Fibroblast of the aortic adventitia (primary cell): ENCODE measurements around the gene SPECC1L. TPM values are rescaled to one million over a fixed set of nuclear protein-coding genes. Genes with fewer than 3 reads are reported as not detected.

Experiments
- DNase-seq: peaks from one replicate; pipeline ENCODE4 v3.0.0-alpha.2; 2010; ENCODE audit warnings: low read depth
- H3K4me3 ChIP-seq: 2 replicates; pipeline ENCODE4 v1.5.1; 2011; ENCODE audit warnings: low read depth, mild to moderate bottlenecking, control low read depth, low read length, moderate library complexity
- CTCF ChIP-seq: IDR thresholded peaks from 2 replicates; pipeline ENCODE4 v1.5.1; 2011; ENCODE audit warnings: mild to moderate bottlenecking, low read length, control low read depth, inconsistent platforms; ENCODE audit not compliant: insufficient read depth
- total RNA-seq: library from RNA; depleted of rRNA; stranded (reverse); fragments of >200 nt; gene quantifications from 2 replicates; pipeline ENCODE4 v1.2.3, GENCODE V29; 2012; ENCODE audit warnings: low replicate concordance

The SPECC1L gene
- total RNA-seq, 1 donor: 43.2 TPM

GRCh38 chr22:24341627-24342026, 71.0 kb downstream of the SPECC1L start:
- H3K4me3 ChIP-seq: no peak overlapping the region
- no peak for DNase-seq
- no peak for TF ChIP-seq CTCF

DNA sequence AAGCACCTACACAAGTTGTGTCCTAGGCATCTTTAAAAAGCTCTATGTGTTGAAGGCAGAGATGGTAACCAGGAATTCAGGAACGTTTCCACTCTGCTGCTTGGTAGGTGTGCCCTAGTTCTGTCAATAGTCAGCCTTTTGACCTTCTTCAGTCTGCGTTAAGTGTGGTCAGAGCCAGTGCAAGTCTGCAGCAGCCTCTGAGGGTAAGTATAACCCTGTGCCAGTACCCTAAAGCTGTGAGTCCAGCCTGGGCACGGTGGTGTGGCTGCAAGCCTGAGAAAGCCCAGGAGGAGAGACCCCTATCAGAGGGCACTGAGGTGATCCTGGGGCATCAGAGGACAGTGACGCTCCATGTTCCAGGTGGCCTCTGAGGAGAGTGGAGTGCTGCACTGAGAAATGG, 80.0 kb downstream of the SPECC1L start:
- no peak overlapping the region for H3K4me3 ChIP-seq
- TF ChIP-seq CTCF: no peak
- DNase-seq: no peak

GRCh38 chr22:24353121-24353520, 82.5 kb downstream of the SPECC1L start:
- no peak overlapping the region for H3K4me3 ChIP-seq
- DNase-seq: no peak
- TF ChIP-seq CTCF: no peak

DNA sequence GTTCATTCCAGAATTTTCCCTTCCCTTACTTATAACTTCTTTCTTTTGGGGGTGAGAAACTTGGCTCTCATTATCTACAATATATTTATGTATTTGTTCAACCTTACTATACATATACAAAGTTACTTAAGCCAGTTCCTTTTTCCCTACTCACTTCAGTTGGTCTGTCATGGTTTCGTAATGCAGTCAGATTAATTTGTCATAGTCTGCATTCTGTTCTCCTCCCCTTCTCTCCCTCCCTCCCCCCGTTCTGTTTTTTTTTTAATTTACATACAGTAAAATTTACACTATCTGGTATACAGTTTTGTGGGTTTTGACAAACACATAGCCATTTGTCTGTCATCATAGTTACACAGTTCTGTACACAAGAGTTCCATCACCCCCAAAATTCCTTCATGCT, 84.9 kb downstream of the SPECC1L start:
- H3K4me3 ChIP-seq: no peak overlapping the region
- TF ChIP-seq CTCF: no peak
- DNase-seq: no peak

- no peak for DNase-seq
- H3K4me3 ChIP-seq: no peak overlapping the region
- TF ChIP-seq CTCF: no peak
Observed at GRCh38 chr22:24357547-24357946, 86.9 kb downstream of the SPECC1L start.

DNA sequence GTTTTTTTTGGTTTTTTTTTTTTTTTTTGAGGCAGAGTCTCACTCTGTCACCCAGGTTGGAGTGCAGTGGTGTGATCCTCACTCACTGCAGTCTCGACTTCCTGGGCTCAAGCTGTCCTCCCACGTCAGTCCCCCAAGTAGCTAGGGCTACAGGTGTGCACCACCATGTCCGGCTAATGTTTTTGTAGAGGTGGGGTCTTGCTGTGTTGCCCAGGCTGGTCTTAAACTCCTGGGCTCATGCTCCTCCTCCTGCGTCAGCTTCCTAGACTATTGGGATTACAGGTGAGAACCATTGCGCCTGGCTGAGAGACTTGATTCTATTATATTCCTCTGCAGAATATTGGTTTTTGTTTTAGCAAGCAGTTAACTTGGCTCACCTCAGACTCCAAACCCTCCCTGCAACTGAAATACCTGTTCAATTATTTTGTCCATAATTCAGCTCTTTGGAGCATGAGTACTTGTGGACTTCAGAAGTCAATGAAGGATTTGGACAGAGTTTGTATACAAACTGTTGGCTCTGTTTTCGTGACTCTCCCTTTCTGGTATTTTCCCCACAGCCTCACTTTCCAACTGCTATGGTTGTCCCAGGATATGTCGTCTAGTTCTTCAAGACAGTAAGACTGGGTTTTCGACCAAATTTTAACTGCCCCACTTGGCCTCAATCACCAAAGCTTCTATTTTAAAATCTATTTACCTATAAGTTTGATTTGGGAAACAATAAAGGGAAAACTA, 87.6 kb downstream of the SPECC1L start:
- no peak for TF ChIP-seq CTCF
- no peak for DNase-seq
- H3K4me3 ChIP-seq: no peak overlapping the region
